ENCODE measurements around the gene PIP5K1C.
"Not testable (repeated sequence)": the region's sequence is repeated elsewhere in the genome, so short reads cannot be mapped to it uniquely, and the experiment has no call there.

Gene PIP5K1C

GRCh38 chr19:3585301-3586126 lies 114.8 kb downstream of the PIP5K1C start, which contains the start of gene GIPC3:
Gene GIPC3, plus strand, starts transcription at chr19:3585478. Its CDS starts 120 bp downstream, at chr19:3585598.
- DNase-seq = no peak

- DNase-seq = not testable (repeated sequence)
Measured at GRCh38 chr19:3584036-3584802, 116.0 kb downstream of the PIP5K1C start.

- DNase-seq = not testable (repeated sequence)
Measured at GRCh38 chr19:3581792-3582191, 118.5 kb downstream of the PIP5K1C start.
